K562 (cell line): ENCODE data around the gene EXOC4. TPM values are rescaled to one million over a fixed set of nuclear protein-coding genes. Genes with fewer than 3 reads are reported as not detected.

Experiments
- ATAC-seq: fragments of 200-7000 bp; cut with Tn5 transposase; 3 replicates; pipeline ENCODE4 v1.9.1; 2020; ENCODE audit warnings: moderate library complexity
- BruUV-seq: library from RNA; stranded (reverse); fragments of 400-500 nt; replicated peaks from 2 replicates; lab custom pipeline; 2021; lab: Mats Ljungman, UMichigan
- CTCF ChIA-PET: fragments of 300-600 bp; formaldehyde crosslinking; extraction: SDS; loops from one replicate; lab custom pipeline; 2021; ENCODE audit warnings: low intra/inter-chr PET ratio; lab: Yijun Ruan, JAX
- POLR2A ChIA-PET: fragments of 300-600, 350-650 bp; sonication (Branson Sonifier 250); formaldehyde crosslinking; extraction: SDS; loops from one replicate; lab custom pipeline; 2021; ENCODE audit warnings: antibody characterized with exemption, inconsistent platforms; lab: Yijun Ruan, JAX
- DNase-seq, 4 experiments: peaks; one replicate each; pipeline versions ENCODE4 v3.0.0 to v3.0.0-alpha.2; 2011 to 2018; ENCODE audit warnings: low spot score in 3 of 4, mixed read lengths in 3 of 4; ENCODE audit errors: extremely low read depth in 1 of 4
- FAIRE-seq: peaks from 2 replicates; lab custom pipeline; 2011; peaks lifted over from hg19 to GRCh38; lab: Jason Lieb, UNC
- H2AFZ ChIP-seq: 2 replicates; pipeline ENCODE4 v1.6.0; 2011; ENCODE audit warnings: low read depth, low read length, control low read depth, inconsistent platforms
- H3K27ac ChIP-seq: fragments of 200-600 bp; 3 replicates; pipeline ENCODE4 v1.8.0; 2011; ENCODE audit warnings: low read depth, mild to moderate bottlenecking, control low read depth, inconsistent platforms, low read length, moderate library complexity, mixed read lengths; ENCODE audit errors: extremely low read depth
- H3K27me3 ChIP-seq, 2 experiments: fragments of 300-600 bp in 1 of 2; 2 replicates in 1 of 2; 3 replicates in 1 of 2; pipeline versions ENCODE4 v1.6.0 to v1.8.0; 2011; ENCODE audit warnings: inconsistent platforms in 2 of 2, low read length in 2 of 2, mild to moderate bottlenecking in 1 of 2, mixed read lengths in 1 of 2, moderate library complexity in 1 of 2; ENCODE audit not compliant: control insufficient read depth in 2 of 2, insufficient read depth in 2 of 2
- H3K36me3 ChIP-seq: fragments of 300-600 bp; 3 replicates; pipeline ENCODE4 v1.8.0; 2011; ENCODE audit warnings: mild to moderate bottlenecking, low read length, inconsistent platforms; ENCODE audit not compliant: control insufficient read depth, insufficient read depth
- H3K4me1 ChIP-seq, 2 experiments: fragments of 200-600 bp in 1 of 2; replicated peaks in 1 of 2; 2 replicates in 1 of 2; 3 replicates in 1 of 2; pipeline versions ENCODE4 v1.5.1 to v1.8.0; 2011; ENCODE audit warnings: inconsistent platforms in 2 of 2, low read length in 2 of 2, mild to moderate bottlenecking in 1 of 2, mixed read lengths in 1 of 2, moderate library complexity in 1 of 2; ENCODE audit not compliant: control insufficient read depth in 2 of 2, insufficient read depth in 2 of 2
- H3K4me2 ChIP-seq: 2 replicates; pipeline ENCODE4 v1.6.1; 2011; ENCODE audit warnings: low read length, control low read depth, inconsistent platforms, mixed read lengths; ENCODE audit not compliant: insufficient read depth
- H3K4me3 ChIP-seq: fragments of 200-600 bp; sonication (generic), shearing (Covaris generic); 2 replicates; pipeline ENCODE4 v1.5.1; 2016; ENCODE audit warnings: control low read depth, inconsistent platforms
- H3K79me2 ChIP-seq: fragments of 200-600 bp; 3 replicates; pipeline ENCODE4 v1.8.0; 2011; ENCODE audit warnings: low read length, inconsistent platforms; ENCODE audit not compliant: control insufficient read depth, insufficient read depth
- H3K9ac ChIP-seq, 2 experiments: 2 replicates each; pipeline versions ENCODE4 v1.6.0 to v1.6.1; 2011; ENCODE audit warnings: low read depth in 2 of 2, low read length in 2 of 2, control low read depth in 1 of 2, inconsistent platforms in 1 of 2, mild to moderate bottlenecking in 1 of 2, mixed read lengths in 1 of 2; ENCODE audit not compliant: insufficient read depth in 1 of 2
- H3K9me1 ChIP-seq: one replicate; pipeline ENCODE4 v1.6.0; 2011; ENCODE audit warnings: inconsistent platforms, mild to moderate bottlenecking, low read length, moderate library complexity; ENCODE audit not compliant: control insufficient read depth, insufficient read depth
- H3K9me3 ChIP-seq: replicated peaks from 2 replicates; pipeline ENCODE4 v1.5.1; 2011; ENCODE audit warnings: low read depth, low read length, inconsistent platforms; ENCODE audit not compliant: control insufficient read depth, insufficient read depth
- H4K20me1 ChIP-seq: replicated peaks from 2 replicates; pipeline ENCODE4 v1.6.1; 2011; ENCODE audit warnings: low read length, inconsistent platforms, mixed read lengths; ENCODE audit not compliant: control insufficient read depth, insufficient read depth
- CTCF ChIP-seq, 3 experiments: IDR thresholded peaks in 2 of 3; conservative IDR thresholded peaks in 1 of 3; 2 replicates each; pipeline ENCODE4 v1.5.1; 2011 to 2012; ENCODE audit warnings: low read length in 3 of 3, mild to moderate bottlenecking in 3 of 3, control low read depth in 2 of 3, improper control_type of control experiment in 1 of 3, inconsistent platforms in 1 of 3, low read depth in 1 of 3, mixed read lengths in 1 of 3, moderate library complexity in 1 of 3; ENCODE audit not compliant: insufficient read depth in 2 of 3
- FOXO4 ChIP-seq: fragments of 450-650 bp; formaldehyde crosslinking; IDR thresholded peaks from 2 replicates; pipeline ENCODE4 v1.4.0; 2020; ENCODE audit warnings: mild to moderate bottlenecking, moderate library complexity
- GABPB1 ChIP-seq: sonication (generic); formaldehyde crosslinking; IDR thresholded peaks from 2 replicates; pipeline ENCODE4 v1.8.0; 2022; ENCODE audit warnings: mild to moderate bottlenecking, missing genetic modification reagents
- SNIP1 ChIP-seq: fragments of 450-650 bp; IDR thresholded peaks from 2 replicates; pipeline ENCODE4 v1.7.1; 2017; ENCODE audit warnings: low read depth, mild to moderate bottlenecking
- STAT5A ChIP-seq: IDR thresholded peaks from 2 replicates; pipeline ENCODE4 v1.6.1; 2012; ENCODE audit warnings: low read length, inconsistent platforms, borderline replicate concordance
- ZC3H8 ChIP-seq: fragments of 450-650 bp; IDR thresholded peaks from 2 replicates; pipeline ENCODE4 v1.6.1; 2017
- WGBS: fragments of 100-300 bp; shearing (Covaris generic); methylation state at CpG from one replicate; pipeline ENCODE4 v1.1.6; 2016; ENCODE audit warnings: low coverage, mixed read lengths; ENCODE audit not compliant: insufficient coverage; ENCODE audit errors: missing lambda C conversion rate; 5-methylcytosine and 5-hydroxymethylcytosine counted together
- in situ Hi-C: fragments of 300-500 bp; cut with MboI; formaldehyde crosslinking; loops from 4 replicates; pipeline ENCODE4 v1.15.0; 2018; ENCODE audit warnings: inconsistent platforms, mixed read lengths
- intact Hi-C: fragments of 100-400 bp; cut with micrococcal nuclease; formaldehyde crosslinking; loops from 2 replicates; pipeline ENCODE4 v1.14.2; 2022
- polyA plus RNA-seq, 8 experiments: library from polyadenylated mRNA; depleted of rRNA in 4 of 8; stranded (reverse) in 5 of 8; unstranded in 3 of 8; fragments of >200 nt; fragmentation: Nextera tagmentation in 2 of 8; fragmentation: Illumina TruSeq in 1 of 8; extraction: Ambion mirVana in 2 of 8; extraction: Trizol in 1 of 8; gene quantifications; 2 replicates each; pipeline versions ENCODE4 v1.2.1 to v1.2.3, GENCODE V29; 2011 to 2014; ENCODE audit warnings: inconsistent platforms in 1 of 8, missing spikeins in 1 of 8
- total RNA-seq, 7 experiments: library from RNA; depleted of rRNA in 6 of 7; stranded (reverse); fragments of >200 nt in 6 of 7; fragmentation: Illumina TruSeq in 2 of 7; extraction: Trizol in 2 of 7; gene quantifications; 2 replicates each; pipeline versions ENCODE4 v1.2.1 to v1.2.3, GENCODE V29; 2011 to 2021; ENCODE audit warnings: low replicate concordance in 1 of 7

EXOC4 gene
- total and polyA plus RNA-seq, 9 of the 15 experiments (the other 6 are each of a cell fraction or from before 2014, with no cell fraction given), result 18.5 to 73.1 (median 46.6) TPM

- no peak for TF ChIP-seq CTCF (IDR thresholded peaks at IDR 0.05 in 2 of 3, conservative IDR thresholded peaks at IDR 0.05 in 1 of 3; ENCODE audit: insufficient read depth in 2 of 3, low read depth in 1 of 3, low read length in 3 of 3)
- TF ChIP-seq ZC3H8, result no peak
These were observed 416.2 kb downstream of the EXOC4 start (continued) for GRCh38 chr7:133669061-133669455.

- TF ChIP-seq FOXO4 (CRISPR knock-in tag), result no peak
- TF ChIP-seq SNIP1, result no peak
- TF ChIP-seq GABPB1 (CRISPR knock-in tag), result no peak
- TF ChIP-seq STAT5A, result no peak
- DNase-seq (no peak), FAIRE-seq (no peak), ATAC-seq (peak; percentile 55; the same call in 2 of the 3 replicates)
- H3K4me3 ChIP-seq, result no peak overlapping the region
- no peaks in the 10 kb centered on the region for H3K4me1 ChIP-seq
- in situ Hi-C loops, result no loop called here
- ChIA-PET POLR2A (interaction anchor here (0.6 to 1.6 kb wide), 3 partner anchors 9 to 11 kb away, joined by 3 to 4 read pairs (median 4); no protein-coding TSS in a partner anchor), CTCF (no interaction called here)
- H3K27me3 ChIP-seq, result no peaks in the 10 kb centered on the region
- WGBS, result 35% methylated on average over 5 of the region's 5 CpGs
- H2AFZ ChIP-seq, result no peak overlapping the region
- no peaks in the 10 kb centered on the region for H3K79me2 ChIP-seq
- no peak overlapping the region for H3K9ac ChIP-seq
- no peaks in the 10 kb centered on the region for H4K20me1 ChIP-seq
- H3K4me2 ChIP-seq, result no peak overlapping the region
- no peak overlapping the region for H3K27ac ChIP-seq
- no peaks in the 10 kb centered on the region for H3K9me1 ChIP-seq
- H3K36me3 ChIP-seq, result no peaks in the 10 kb centered on the region
- H3K9me3 ChIP-seq, result no peaks in the 10 kb centered on the region
- no TSS peak for BruUV-seq
- intact Hi-C loops, result no loop called here
These were observed 417.4 kb downstream of the EXOC4 start for GRCh38 chr7:133670250-133670649.
